ENCODE measurements around the gene THAP9. TPM values are rescaled to one million over a fixed set of nuclear protein-coding genes. Genes with fewer than 3 reads are reported as not detected.

Gene THAP9, protein sequence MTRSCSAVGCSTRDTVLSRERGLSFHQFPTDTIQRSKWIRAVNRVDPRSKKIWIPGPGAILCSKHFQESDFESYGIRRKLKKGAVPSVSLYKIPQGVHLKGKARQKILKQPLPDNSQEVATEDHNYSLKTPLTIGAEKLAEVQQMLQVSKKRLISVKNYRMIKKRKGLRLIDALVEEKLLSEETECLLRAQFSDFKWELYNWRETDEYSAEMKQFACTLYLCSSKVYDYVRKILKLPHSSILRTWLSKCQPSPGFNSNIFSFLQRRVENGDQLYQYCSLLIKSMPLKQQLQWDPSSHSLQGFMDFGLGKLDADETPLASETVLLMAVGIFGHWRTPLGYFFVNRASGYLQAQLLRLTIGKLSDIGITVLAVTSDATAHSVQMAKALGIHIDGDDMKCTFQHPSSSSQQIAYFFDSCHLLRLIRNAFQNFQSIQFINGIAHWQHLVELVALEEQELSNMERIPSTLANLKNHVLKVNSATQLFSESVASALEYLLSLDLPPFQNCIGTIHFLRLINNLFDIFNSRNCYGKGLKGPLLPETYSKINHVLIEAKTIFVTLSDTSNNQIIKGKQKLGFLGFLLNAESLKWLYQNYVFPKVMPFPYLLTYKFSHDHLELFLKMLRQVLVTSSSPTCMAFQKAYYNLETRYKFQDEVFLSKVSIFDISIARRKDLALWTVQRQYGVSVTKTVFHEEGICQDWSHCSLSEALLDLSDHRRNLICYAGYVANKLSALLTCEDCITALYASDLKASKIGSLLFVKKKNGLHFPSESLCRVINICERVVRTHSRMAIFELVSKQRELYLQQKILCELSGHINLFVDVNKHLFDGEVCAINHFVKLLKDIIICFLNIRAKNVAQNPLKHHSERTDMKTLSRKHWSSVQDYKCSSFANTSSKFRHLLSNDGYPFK
- total RNA-seq: 1.1 and 1.2 TPM in 2 replicates

GRCh38 chr4:82900411-82901182 is at the start of gene THAP9:
TSS of gene THAP9 (plus strand) at chr4:82900735. CDS start at chr4:82900803, 68 bp downstream.

GRCh38 chr4:82890901-82891706 is 9.4 kb upstream of the THAP9 start, which contains the start of gene SEC31A:
TSS of gene SEC31A (minus strand) at chr4:82891153. CDS start at chr4:82881936, 9,217 bp downstream.

Other genes with a start within 250 kb of the THAP9 start
- gene SCD5, start 101.9 kb upstream of the THAP9 start, total RNA-seq: 33.6 and 34.4 TPM in 2 replicates
- 165 TPM in 2 replicates for gene SEC31A, start 9.6 kb upstream of the THAP9 start, total RNA-seq
- gene LIN54, start 110.1 kb downstream of the THAP9 start, total RNA-seq: 9.7 and 16.1 TPM in 2 replicates
- gene COPS4, start 134.4 kb downstream of the THAP9 start, total RNA-seq: 59.6 and 63.6 TPM in 2 replicates
- gene PLAC8, start 214.0 kb downstream of the THAP9 start, total RNA-seq: 1.5 and 2.1 TPM in 2 replicates

Measured in mammary microvascular endothelial cell (primary cell).